GM12874 (cell line): ENCODE data around the gene PLLP.

Experiments used
- TF ChIP-seq, protein P1 (sequence below): IDR thresholded peaks from 2 replicates; pipeline ENCODE4 v1.5.1; 2011; ENCODE audit warnings: low read depth, mild to moderate bottlenecking, control low read depth, low read length, moderate library complexity; ENCODE audit not compliant: insufficient read depth

Gene PLLP

GRCh38 chr16:57235128-57236021, 49.1 kb downstream of the PLLP start:
- TF ChIP-seq, protein P1, sequence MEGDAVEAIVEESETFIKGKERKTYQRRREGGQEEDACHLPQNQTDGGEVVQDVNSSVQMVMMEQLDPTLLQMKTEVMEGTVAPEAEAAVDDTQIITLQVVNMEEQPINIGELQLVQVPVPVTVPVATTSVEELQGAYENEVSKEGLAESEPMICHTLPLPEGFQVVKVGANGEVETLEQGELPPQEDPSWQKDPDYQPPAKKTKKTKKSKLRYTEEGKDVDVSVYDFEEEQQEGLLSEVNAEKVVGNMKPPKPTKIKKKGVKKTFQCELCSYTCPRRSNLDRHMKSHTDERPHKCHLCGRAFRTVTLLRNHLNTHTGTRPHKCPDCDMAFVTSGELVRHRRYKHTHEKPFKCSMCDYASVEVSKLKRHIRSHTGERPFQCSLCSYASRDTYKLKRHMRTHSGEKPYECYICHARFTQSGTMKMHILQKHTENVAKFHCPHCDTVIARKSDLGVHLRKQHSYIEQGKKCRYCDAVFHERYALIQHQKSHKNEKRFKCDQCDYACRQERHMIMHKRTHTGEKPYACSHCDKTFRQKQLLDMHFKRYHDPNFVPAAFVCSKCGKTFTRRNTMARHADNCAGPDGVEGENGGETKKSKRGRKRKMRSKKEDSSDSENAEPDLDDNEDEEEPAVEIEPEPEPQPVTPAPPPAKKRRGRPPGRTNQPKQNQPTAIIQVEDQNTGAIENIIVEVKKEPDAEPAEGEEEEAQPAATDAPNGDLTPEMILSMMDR: no peak

DNA sequence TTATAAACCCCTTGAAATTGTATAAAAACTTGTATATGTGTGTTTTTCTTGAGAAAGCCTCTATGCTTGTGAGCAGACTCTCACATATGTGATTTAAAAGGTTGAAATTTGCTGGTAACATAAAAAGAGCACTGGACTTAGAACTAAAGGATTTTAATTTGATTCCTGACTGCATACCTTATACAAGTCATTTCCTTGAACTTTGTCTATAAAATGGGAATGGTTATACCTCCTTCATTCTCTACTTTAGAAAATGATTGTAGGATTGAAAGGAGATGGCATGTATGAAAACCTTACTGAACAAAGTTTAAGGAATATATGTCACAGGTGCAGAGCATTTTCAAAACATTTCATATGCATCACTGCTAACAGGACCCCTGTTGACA, 49.8 kb downstream of the PLLP start:
- TF ChIP-seq, protein P1: no peak

DNA sequence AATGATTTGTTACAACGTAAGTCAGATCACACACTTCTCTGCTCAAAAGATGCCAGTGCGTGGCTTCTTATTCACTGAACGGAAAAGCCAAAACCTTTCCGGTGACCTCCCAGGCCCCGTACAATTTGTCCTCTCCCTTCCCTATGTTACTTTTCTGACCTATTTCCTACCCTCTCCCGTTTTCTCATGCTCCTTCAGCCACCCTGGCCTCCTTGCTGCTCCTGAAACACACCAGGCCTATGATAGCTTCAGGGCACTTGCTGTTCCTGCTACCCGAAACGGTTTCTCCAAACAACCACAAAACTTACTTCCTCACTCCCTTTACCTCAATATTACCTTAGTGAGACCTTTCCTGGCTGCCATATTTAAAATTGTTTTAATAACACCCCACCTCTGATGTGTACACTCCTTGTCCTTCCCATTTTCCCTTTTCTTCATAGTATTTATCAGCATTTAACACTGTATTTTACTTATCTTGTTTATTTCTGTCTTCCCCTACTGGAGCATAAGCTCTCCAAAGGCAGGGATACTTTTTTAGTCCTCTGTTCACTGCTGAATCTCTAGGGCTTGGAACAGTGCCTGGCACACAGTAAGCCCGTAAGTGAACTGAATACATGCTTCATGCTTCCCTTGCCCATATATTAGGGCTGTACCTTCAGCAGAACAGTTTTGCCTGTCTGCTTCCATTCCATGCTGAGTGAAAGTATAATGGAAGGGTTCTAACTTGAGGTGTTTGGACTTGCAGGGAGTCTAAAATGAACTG, 50.3 kb downstream of the PLLP start:
- TF ChIP-seq, protein P1: no peak

DNA sequence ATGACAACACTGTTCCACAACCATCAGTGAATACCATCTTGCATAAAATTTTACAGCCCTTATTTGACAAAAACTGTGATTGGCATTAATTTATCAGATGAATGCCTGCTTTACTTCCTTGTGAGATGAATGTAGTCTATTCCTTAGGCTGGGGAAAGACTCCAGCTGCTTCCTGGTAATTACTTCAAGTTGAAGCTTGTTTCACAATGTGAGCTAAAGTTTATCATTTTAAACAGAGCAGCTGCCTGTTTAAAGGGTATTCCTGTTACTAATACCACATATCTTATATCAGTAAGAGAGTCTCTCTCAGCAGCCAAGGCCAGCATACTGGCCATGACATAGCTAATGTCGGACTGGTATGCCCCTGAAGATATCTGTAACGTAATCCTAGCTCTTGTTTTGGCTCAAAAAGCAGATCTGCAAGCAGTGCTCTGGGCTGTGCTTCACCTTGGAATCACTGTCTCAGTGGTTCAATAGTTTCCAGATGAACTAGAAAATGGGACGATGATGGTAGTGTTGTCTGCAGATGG, 52.6 kb downstream of the PLLP start:
- TF ChIP-seq, protein P1: no peak

DNA sequence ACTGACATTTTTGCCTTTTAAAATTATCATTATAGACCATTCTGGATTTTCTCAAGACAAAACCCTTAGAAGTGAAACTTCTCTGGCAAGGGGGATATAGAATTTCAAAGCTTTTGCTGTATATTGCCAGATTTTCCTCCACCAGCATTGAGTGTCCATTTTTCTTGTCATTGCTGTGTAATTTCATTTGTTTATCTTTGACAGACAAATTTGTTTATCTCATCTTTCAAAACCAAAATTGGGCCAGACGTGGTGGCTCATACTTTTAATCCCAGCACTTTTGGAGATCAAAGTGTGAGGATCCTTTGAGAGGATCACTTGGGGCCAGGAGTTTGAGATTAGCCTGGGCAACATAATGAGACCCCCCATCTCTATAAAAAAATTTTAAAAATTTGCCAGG, 55.4 kb downstream of the PLLP start:
- TF ChIP-seq, protein P1: no peak

DNA sequence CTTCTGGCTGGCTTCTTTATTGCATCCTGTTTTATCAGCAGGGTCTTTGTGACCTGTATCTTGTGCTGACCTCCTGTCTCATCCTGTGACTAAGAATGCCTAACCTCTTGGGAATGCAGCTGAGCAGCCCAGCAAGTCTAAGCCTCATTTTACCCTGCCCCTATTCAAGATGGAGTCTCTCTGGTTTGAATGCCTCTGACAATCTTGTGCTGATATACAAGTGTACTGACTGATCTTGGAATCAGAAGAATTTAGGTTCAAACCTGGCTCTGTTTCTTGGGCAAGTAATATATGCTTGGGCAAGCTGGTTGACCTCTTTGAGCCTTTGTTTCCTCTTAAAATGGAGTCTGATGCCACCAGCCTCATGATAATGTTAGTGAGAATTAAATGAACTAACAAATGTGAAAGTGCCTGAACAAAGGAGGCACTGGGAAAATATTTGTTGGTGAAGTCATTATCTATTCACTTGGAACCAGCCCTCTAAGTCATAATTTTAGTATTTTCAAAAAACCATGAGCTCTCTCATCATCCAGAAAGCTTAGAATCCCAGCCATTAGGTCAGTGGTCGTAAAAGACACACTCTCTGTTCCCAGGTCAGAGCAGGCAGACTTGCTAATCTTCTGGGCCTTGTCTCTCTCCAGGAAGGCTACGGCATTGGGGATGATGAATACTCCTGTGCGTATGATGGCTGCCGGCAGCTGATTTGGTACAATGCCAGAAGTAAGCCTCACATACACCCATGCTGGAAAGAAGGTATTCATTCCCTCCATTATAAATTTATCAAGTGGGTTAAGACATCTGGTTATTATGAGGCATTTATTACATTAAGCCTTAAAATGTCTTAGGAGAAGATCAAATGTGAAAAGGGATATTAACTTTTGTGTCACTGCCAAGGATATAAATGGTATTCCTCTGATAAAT, 57.5 kb downstream of the PLLP start:
- TF ChIP-seq, protein P1: no peak
